H1 (cell line): ENCODE results near the gene ULK3. TPM values are rescaled to one million over a fixed set of nuclear protein-coding genes. Genes with fewer than 3 reads are reported as not detected.

Experiments
- CREB1 ChIP-seq: IDR thresholded peaks from 2 replicates; pipeline ENCODE4 v1.6.1; 2012; ENCODE audit warnings: inconsistent platforms
- GABPA ChIP-seq: IDR thresholded peaks from 2 replicates; pipeline ENCODE4 v1.6.1; 2011; ENCODE audit warnings: mild to moderate bottlenecking, low read length, moderate library complexity, borderline replicate concordance; ENCODE audit not compliant: insufficient read depth
- HDAC2 ChIP-seq, 2 experiments: fragments of 300-600 bp in 1 of 2; sonication (generic) in 1 of 2; IDR thresholded peaks; 2 replicates each; pipeline ENCODE4 v1.6.1; 2011 to 2012; ENCODE audit warnings: low read depth in 2 of 2, low read length in 2 of 2, mild to moderate bottlenecking in 2 of 2, moderate library complexity in 2 of 2, borderline replicate concordance in 1 of 2, inconsistent platforms in 1 of 2
- RNF2 ChIP-seq: fragments of 200-900, 300-1000 bp; sonication (generic); IDR thresholded peaks from 2 replicates; pipeline ENCODE4 v1.7.1; 2016; ENCODE audit warnings: borderline replicate concordance, low read depth, mild to moderate bottlenecking, antibody characterized with exemption, low read length; ENCODE audit not compliant: poor library complexity, severe bottlenecking; ENCODE audit errors: missing control alignments
- SIRT6 ChIP-seq: IDR thresholded peaks from one replicate; pipeline ENCODE4 v1.7.1; 2012; ENCODE audit warnings: low read length, inconsistent platforms
- SP4 ChIP-seq: IDR thresholded peaks from 2 replicates; pipeline ENCODE4 v1.6.1; 2012; ENCODE audit warnings: low read length, inconsistent platforms
- polyA plus RNA-seq, 7 experiments: library from polyadenylated mRNA; depleted of rRNA in 3 of 7; stranded (reverse) in 5 of 7; unstranded in 2 of 7; fragments of >200 nt in 5 of 7; fragments of 200-250 nt in 2 of 7; gene quantifications; 1 replicate in 5 of 7; 2 replicates in 1 of 7; 4 replicates in 1 of 7; pipeline versions ENCODE4 v1.2.1 to v1.2.3, GENCODE V29; 2011 to 2013; ENCODE audit warnings: missing spikeins in 2 of 7, mixed read lengths in 2 of 7
- total RNA-seq: library from RNA; stranded (reverse); fragmentation: NEBNext Ultra II Directional; extraction: Animal tissue kit (Norgen Biotek cat#: 25700); gene quantifications from 2 replicates; pipeline ENCODE4 v1.2.1, GENCODE V29; 2021

The ULK3 gene
- total and polyA plus RNA-seq, 2 of the 8 experiments (the other 6 are each of a cell fraction or from before 2014, with no cell fraction given) = 27.1 to 34.4 TPM

DNA sequence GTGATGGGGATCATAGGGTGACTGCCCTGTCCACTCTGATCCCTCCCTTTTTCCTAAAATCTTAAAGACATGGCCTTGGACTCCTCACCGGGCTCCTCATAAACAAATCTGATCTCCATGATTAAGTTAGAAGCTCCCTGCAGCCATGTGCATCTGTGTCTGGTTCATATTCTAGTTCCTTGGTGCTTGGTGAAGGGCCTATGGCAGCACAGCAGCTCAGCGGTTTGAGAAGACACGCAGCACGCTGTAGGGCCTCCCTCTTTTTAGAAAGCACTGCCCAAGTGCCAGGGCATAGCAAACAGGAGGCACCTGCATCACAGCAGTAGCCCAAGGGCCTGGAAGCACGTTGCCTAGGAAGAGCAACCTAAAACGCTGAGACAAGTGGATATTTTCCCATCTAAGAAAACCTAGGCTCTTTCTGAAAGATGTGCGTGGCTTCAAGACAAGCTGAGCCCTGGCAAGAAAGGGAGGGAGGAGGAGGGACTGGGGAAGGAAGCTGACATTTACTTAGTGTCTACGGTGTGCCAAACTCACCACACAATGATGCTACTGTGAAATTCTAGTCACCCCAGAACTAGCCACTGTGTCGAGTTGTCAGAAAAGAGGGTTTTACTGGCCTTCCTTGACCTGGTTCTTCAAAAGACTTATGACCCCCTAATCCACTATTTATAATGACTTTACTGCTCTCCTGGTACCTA, 14.9 kb upstream of the ULK3 start (continued):
- TF ChIP-seq RNF2 = no peak
- no peak for TF ChIP-seq SP4
- TF ChIP-seq SIRT6 = no peak
- TF ChIP-seq GABPA = no peak
- no peak for TF ChIP-seq HDAC2 (IDR thresholded peaks at IDR 0.05; ENCODE audit: borderline replicate concordance in 1 of 2, low read depth in 2 of 2, low read length in 2 of 2)
- TF ChIP-seq CREB1 = no peak
